Suprapubic skin (tissue), 4 donors: Measurements from ENCODE around the gene CAPN14. TPM values are rescaled to one million over a fixed set of nuclear protein-coding genes. Genes with fewer than 3 reads are reported as not detected.

ENCODE experiments used
- DNase-seq, 2 donors: peaks; one replicate each; pipeline ENCODE4 v3.0.0-alpha.2; 2019; ENCODE audit warnings: low spot score in 2 of 2
- H3K27ac ChIP-seq: fragments of 200-600 bp; sonication (generic); one replicate; pipeline ENCODE4 v1.5.1; 2019
- H3K27me3 ChIP-seq: fragments of 200-600 bp; sonication (generic); one replicate; pipeline ENCODE4 v1.5.1; 2019
- H3K36me3 ChIP-seq: fragments of 200-600 bp; sonication (generic); one replicate; pipeline ENCODE4 v1.5.1; 2019
- H3K4me1 ChIP-seq: fragments of 200-600 bp; sonication (generic); one replicate; pipeline ENCODE4 v1.5.1; 2019
- H3K4me3 ChIP-seq: fragments of 200-600 bp; sonication (generic); one replicate; pipeline ENCODE4 v1.5.1; 2019; ENCODE audit warnings: mild to moderate bottlenecking
- H3K9me3 ChIP-seq: fragments of 200-600 bp; sonication (generic); one replicate; pipeline ENCODE4 v1.5.1; 2019
- CTCF ChIP-seq, 2 donors: fragments of 200-600 bp in 1 of 2; fragments of 450-650 bp in 1 of 2; sonication (generic) in 1 of 2; IDR thresholded peaks; one replicate each; pipeline ENCODE4 v1.5.1; 2016 to 2019; ENCODE audit warnings: antibody characterized with exemption in 2 of 2, mild to moderate bottlenecking in 1 of 2, moderate library complexity in 1 of 2
- EP300 ChIP-seq: sonication (generic); formaldehyde crosslinking; IDR thresholded peaks from one replicate; pipeline ENCODE4 v1.6.1; 2017; ENCODE audit warnings: antibody characterized with exemption
- POLR2A ChIP-seq, 2 donors: fragments of 450-650 bp; IDR thresholded peaks; one replicate each; pipeline ENCODE4 v1.6.1; 2017; ENCODE audit warnings: antibody characterized with exemption in 2 of 2, mild to moderate bottlenecking in 2 of 2, moderate library complexity in 2 of 2
- POLR2AphosphoS5 ChIP-seq, 3 donors: sonication (generic); formaldehyde crosslinking; IDR thresholded peaks; one replicate each; pipeline ENCODE4 v1.6.1; 2017; ENCODE audit warnings: antibody characterized with exemption in 3 of 3
- WGBS: methylation state at CpG from one replicate; pipeline ENCODE4 v1.1.5; 2018; 5-methylcytosine and 5-hydroxymethylcytosine counted together
- total RNA-seq, 4 donors: library from RNA; depleted of rRNA; stranded (reverse); fragments of >200 nt; gene quantifications; one replicate each; pipeline ENCODE4 v1.1.0, GENCODE V29; 2016

Gene CAPN14
- total RNA-seq, 4 donors from 2014 or later = 0.53 to 2.1 (median 0.83) TPM

DNA sequence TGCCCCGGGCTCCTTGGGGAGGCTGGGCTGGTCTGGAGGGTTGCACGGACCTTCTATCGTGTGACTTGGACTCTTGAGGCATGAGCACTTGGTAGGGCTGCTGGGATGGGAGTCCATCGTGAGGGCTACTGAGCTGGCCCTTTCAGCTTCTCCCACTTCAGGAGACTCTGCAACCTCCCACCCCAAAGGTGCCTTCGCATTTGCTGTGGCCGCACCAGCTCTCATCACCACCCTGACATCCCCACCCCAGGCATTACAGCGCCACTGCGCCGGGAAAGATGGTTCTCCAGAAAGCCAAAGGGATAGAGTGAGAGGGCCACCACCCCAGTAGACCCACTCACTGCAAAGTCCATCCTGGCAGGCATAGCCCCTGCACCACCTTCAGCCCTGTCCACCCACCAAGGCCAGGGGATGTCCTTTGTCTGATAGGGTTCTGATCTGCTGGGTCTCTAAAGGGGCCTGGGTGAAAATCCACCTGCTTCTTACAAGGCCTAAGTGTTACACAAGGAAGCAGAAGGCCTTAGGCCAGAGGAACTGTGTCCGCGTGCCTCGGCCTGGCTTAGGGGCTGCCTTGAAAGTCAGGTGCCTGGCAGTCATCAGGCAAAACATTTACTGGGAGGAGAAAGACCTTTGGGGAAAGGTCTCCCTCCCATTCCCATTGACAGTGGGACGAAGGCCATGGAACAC lies 21.7 kb upstream of the CAPN14 start:
- H3K4me3 ChIP-seq = no peak overlapping the region
- H3K27ac ChIP-seq = peak overlapping the region; percentile 50
- no peaks in the 10 kb centered on the region for H3K27me3 ChIP-seq
- peaks cover 54% of the 10 kb centered on the region for H3K4me1 ChIP-seq
- DNase-seq = no peak
- H3K36me3 ChIP-seq = no peaks in the 10 kb centered on the region
- H3K9me3 ChIP-seq = no peaks in the 10 kb centered on the region
- TF ChIP-seq EP300 (no peak), POLR2A (IDR thresholded peaks at IDR 0.05) (no peak), CTCF (IDR thresholded peaks at IDR 0.05) (no peak), POLR2AphosphoS5 (IDR thresholded peaks at IDR 0.05) (no peak)
- WGBS = 81% methylated on average over 11 of the region's 13 CpGs

DNA sequence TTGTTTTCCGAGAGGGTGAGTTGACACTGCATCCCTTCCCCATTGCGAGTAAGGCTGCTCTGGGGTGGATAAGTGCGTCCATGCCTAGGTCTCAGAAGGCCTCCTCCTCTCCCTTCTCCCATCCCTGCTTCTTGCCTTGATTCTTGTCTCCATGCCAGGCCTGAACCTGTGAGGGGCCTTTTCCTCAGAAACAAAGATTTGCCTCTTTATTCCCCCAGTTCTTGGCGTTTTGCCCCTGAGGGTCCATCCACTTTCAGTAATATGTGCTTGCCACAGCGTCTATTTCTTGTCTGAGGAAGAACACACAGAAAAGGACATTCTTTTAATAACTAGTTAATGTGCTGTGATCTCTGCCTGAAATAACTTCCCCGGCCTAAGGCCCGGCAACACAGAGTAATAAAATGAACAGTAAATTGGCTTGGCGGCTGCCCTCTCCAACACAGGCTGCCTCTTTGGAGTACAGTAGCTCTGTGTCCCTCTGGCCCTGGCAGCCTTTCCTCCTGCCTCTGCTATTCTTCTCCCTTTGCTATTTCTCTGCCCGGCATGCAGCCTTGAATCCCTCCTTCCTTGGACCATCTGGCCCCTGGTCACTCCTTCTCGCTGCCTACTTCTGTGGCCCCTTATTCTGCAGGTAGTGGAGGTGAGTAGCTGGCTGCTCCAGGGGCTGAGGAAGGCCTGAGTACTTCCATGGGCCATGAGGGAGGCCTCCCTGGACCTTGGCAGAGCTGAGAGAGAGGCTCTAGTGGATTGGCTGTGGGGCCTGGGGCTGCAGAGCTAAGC lies 21.0 kb upstream of the CAPN14 start:
- peak overlapping the region; percentile 20 for H3K27ac ChIP-seq
- WGBS = 69% methylated on average over 10 of the region's 10 CpGs
- no peaks in the 10 kb centered on the region for H3K27me3 ChIP-seq
- H3K9me3 ChIP-seq = no peaks in the 10 kb centered on the region
- TF ChIP-seq POLR2A (IDR thresholded peaks at IDR 0.05) = no peak
- TF ChIP-seq EP300 = no peak
- no peak for TF ChIP-seq CTCF (IDR thresholded peaks at IDR 0.05)
- TF ChIP-seq POLR2AphosphoS5 (IDR thresholded peaks at IDR 0.05) = no peak
- no peaks in the 10 kb centered on the region for H3K36me3 ChIP-seq
- DNase-seq = no peak
- no peak overlapping the region for H3K4me3 ChIP-seq
- peaks cover 60% of the 10 kb centered on the region for H3K4me1 ChIP-seq

DNA sequence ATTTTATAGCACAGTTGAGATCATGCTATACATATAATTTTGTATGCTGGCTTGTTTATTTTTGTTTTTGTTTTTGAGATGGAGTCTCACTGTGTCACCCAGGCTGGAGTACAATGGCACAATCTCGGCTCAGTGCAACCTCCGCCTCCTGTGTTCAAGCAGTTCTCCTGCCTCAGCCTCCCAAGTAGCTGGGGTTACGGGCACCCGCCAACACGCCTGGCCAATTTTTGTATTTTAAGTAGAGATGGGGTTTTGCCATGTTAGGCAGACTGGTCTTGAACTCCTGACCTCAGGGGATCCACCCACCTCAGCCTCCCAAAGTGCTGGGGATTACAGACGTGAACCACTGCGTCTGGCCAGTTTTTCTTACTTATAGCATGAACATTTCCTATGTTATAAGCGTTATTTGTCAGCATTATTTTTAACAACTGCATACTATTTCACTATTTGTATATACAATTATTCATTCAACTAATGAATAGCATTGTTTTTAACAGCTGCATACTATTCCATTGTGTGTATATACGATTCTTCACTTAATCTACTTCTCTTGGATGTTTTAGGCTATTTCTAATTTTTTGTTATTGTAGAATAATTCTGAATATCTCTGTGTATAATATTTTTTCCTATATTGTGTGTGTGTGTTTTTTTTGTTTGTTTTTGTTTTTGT lies 20.2 kb upstream of the CAPN14 start:
- no peak for TF ChIP-seq POLR2A (IDR thresholded peaks at IDR 0.05)
- no peak for TF ChIP-seq POLR2AphosphoS5 (IDR thresholded peaks at IDR 0.05)
- TF ChIP-seq EP300 = no peak
- TF ChIP-seq CTCF (IDR thresholded peaks at IDR 0.05) = no peak
- Histone ChIP-seq H3K9me3 (no peaks in the 10 kb centered on the region), H3K27ac (no peak overlapping the region), H3K36me3 (no peaks in the 10 kb centered on the region), H3K4me3 (no peak overlapping the region), H3K4me1 (peaks cover 68% of the 10 kb centered on the region), H3K27me3 (no peaks in the 10 kb centered on the region)
- 90% methylated on average over 9 of the region's 9 CpGs for WGBS
- DNase-seq = no peak

GRCh38 chr2:31236433-31237205 lies 19.3 kb upstream of the CAPN14 start:
- no peak for DNase-seq
- Histone ChIP-seq H3K27ac (no peak overlapping the region), H3K36me3 (no peaks in the 10 kb centered on the region), H3K27me3 (no peaks in the 10 kb centered on the region), H3K9me3 (no peaks in the 10 kb centered on the region), H3K4me3 (no peak overlapping the region), H3K4me1 (peaks cover 68% of the 10 kb centered on the region)
- no peak for TF ChIP-seq POLR2A (IDR thresholded peaks at IDR 0.05)
- no peak for TF ChIP-seq POLR2AphosphoS5 (IDR thresholded peaks at IDR 0.05)
- no peak for TF ChIP-seq EP300
- no peak for TF ChIP-seq CTCF (IDR thresholded peaks at IDR 0.05)
- WGBS = 80% methylated on average over 7 of the region's 7 CpGs
